HEK293 (cell line): ENCODE results near the gene C9orf85.

ENCODE experiments used
- ZNF133 ChIP-seq: fragments of 450-650 bp; formaldehyde crosslinking; IDR thresholded peaks from 2 replicates; pipeline ENCODE4 v1.5.1; 2016; ENCODE audit warnings: missing biosample characterization, missing genetic modification characterization
- TF ChIP-seq, protein P1 (sequence below): fragments of 450-650 bp; formaldehyde crosslinking; IDR thresholded peaks from 2 replicates; pipeline ENCODE4 v1.5.1; 2016; ENCODE audit warnings: missing biosample characterization, missing genetic modification characterization
- TF ChIP-seq, protein P2 (sequence below): fragments of 450-650 bp; formaldehyde crosslinking; IDR thresholded peaks from 2 replicates; pipeline ENCODE4 v1.5.1; 2017; ENCODE audit warnings: missing biosample characterization, missing genetic modification characterization
- TF ChIP-seq, protein P3 (sequence below): fragments of 450-650 bp; formaldehyde crosslinking; IDR thresholded peaks from 2 replicates; pipeline ENCODE4 v1.5.1; 2016; ENCODE audit warnings: missing biosample characterization, missing genetic modification characterization
- TF ChIP-seq, protein P4 (sequence below): fragments of 450-650 bp; formaldehyde crosslinking; IDR thresholded peaks from 2 replicates; pipeline ENCODE4 v1.5.1; 2016; ENCODE audit warnings: missing biosample characterization, missing genetic modification characterization

DNA sequence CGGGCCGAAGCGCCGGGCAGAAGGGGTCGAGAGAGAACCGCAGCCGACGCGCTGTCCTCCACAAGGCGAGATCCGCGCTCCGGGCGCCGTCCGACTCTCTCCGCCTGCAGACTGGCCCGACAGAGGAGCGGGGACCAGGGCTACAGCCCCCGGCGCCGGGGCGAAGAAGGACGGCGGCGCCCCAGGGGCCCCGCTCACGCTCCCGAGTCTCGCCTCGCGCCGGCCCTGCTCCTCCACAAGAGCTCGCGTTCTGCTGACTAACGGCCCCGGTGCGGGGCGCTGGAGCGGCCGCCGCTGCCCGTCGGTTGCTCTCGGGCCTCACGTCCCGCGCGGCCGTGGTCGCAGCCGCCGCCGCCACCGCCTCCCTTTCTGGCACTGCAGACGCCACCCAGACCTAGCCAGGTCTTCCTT is 784 bp upstream of the C9orf85 start:
- TF ChIP-seq, protein P1, sequence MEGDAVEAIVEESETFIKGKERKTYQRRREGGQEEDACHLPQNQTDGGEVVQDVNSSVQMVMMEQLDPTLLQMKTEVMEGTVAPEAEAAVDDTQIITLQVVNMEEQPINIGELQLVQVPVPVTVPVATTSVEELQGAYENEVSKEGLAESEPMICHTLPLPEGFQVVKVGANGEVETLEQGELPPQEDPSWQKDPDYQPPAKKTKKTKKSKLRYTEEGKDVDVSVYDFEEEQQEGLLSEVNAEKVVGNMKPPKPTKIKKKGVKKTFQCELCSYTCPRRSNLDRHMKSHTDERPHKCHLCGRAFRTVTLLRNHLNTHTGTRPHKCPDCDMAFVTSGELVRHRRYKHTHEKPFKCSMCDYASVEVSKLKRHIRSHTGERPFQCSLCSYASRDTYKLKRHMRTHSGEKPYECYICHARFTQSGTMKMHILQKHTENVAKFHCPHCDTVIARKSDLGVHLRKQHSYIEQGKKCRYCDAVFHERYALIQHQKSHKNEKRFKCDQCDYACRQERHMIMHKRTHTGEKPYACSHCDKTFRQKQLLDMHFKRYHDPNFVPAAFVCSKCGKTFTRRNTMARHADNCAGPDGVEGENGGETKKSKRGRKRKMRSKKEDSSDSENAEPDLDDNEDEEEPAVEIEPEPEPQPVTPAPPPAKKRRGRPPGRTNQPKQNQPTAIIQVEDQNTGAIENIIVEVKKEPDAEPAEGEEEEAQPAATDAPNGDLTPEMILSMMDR (tag by site-specific recombination): no peak
- TF ChIP-seq ZNF133: no peak
- TF ChIP-seq, protein P2, sequence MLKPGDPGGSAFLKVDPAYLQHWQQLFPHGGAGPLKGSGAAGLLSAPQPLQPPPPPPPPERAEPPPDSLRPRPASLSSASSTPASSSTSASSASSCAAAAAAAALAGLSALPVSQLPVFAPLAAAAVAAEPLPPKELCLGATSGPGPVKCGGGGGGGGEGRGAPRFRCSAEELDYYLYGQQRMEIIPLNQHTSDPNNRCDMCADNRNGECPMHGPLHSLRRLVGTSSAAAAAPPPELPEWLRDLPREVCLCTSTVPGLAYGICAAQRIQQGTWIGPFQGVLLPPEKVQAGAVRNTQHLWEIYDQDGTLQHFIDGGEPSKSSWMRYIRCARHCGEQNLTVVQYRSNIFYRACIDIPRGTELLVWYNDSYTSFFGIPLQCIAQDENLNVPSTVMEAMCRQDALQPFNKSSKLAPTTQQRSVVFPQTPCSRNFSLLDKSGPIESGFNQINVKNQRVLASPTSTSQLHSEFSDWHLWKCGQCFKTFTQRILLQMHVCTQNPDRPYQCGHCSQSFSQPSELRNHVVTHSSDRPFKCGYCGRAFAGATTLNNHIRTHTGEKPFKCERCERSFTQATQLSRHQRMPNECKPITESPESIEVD (tag by site-specific recombination): no peak
- TF ChIP-seq, protein P3, sequence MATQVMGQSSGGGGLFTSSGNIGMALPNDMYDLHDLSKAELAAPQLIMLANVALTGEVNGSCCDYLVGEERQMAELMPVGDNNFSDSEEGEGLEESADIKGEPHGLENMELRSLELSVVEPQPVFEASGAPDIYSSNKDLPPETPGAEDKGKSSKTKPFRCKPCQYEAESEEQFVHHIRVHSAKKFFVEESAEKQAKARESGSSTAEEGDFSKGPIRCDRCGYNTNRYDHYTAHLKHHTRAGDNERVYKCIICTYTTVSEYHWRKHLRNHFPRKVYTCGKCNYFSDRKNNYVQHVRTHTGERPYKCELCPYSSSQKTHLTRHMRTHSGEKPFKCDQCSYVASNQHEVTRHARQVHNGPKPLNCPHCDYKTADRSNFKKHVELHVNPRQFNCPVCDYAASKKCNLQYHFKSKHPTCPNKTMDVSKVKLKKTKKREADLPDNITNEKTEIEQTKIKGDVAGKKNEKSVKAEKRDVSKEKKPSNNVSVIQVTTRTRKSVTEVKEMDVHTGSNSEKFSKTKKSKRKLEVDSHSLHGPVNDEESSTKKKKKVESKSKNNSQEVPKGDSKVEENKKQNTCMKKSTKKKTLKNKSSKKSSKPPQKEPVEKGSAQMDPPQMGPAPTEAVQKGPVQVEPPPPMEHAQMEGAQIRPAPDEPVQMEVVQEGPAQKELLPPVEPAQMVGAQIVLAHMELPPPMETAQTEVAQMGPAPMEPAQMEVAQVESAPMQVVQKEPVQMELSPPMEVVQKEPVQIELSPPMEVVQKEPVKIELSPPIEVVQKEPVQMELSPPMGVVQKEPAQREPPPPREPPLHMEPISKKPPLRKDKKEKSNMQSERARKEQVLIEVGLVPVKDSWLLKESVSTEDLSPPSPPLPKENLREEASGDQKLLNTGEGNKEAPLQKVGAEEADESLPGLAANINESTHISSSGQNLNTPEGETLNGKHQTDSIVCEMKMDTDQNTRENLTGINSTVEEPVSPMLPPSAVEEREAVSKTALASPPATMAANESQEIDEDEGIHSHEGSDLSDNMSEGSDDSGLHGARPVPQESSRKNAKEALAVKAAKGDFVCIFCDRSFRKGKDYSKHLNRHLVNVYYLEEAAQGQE (tag by site-specific recombination): no peak
- TF ChIP-seq, protein P4, sequence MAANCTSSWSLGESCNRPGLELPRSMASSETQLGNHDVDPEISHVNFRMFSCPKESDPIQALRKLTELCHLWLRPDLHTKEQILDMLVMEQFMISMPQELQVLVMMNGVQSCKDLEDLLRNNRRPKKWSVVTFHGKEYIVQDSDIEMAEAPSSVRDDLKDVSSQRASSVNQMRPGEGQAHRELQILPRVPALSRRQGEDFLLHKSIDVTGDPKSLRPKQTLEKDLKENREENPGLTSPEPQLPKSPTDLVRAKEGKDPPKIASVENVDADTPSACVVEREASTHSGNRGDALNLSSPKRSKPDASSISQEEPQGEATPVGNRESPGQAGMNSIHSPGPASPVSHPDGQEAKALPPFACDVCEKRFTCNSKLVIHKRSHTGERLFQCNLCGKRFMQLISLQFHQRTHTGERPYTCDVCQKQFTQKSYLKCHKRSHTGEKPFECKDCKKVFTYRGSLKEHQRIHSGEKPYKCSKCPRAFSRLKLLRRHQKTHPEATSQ (tag by site-specific recombination): no peak
